ENCODE measurements around the gene RTF1. TPM values are rescaled to one million over a fixed set of nuclear protein-coding genes. Genes with fewer than 3 reads are reported as not detected.

RTF1 gene
- total RNA-seq, 1 donor: 40.5 TPM

- Histone ChIP-seq H3K27me3 (ENCODE audit: insufficient read depth, low read length) (peaks cover 46% of the 10 kb centered on the region), H3K4me1 (ENCODE audit: insufficient read depth, low read length) (peaks cover 31% of the 10 kb centered on the region), H3K4me3 (ENCODE audit: low read length) (no peak overlapping the region), H3K9me3 (ENCODE audit: low read depth, low read length) (no peaks in the 10 kb centered on the region)
These were observed 75.0 kb downstream of the RTF1 start for GRCh38 chr15:41491889-41492288.

GRCh38 chr15:41492597-41493204, 75.8 kb downstream of the RTF1 start:
- Histone ChIP-seq H3K27me3 (ENCODE audit: insufficient read depth, low read length) (peaks cover 54% of the 10 kb centered on the region), H3K4me3 (ENCODE audit: low read length) (peak overlapping the region; percentile 43), H3K9me3 (ENCODE audit: low read depth, low read length) (no peaks in the 10 kb centered on the region), H3K4me1 (ENCODE audit: insufficient read depth, low read length) (peaks cover 31% of the 10 kb centered on the region)

GRCh38 chr15:41493205-41493901, 76.5 kb downstream of the RTF1 start, which contains the start of gene ITPKA:
TSS of gene ITPKA (plus strand) at chr15:41493874. CDS start at chr15:41493928, 54 bp downstream.
- H3K4me1 ChIP-seq (ENCODE audit: insufficient read depth, low read length): peaks cover 31% of the 10 kb centered on the region
- peak within 1 kb of the TSS; percentile 43 for H3K4me3 ChIP-seq (ENCODE audit: low read length)
- peaks cover 60% of the 10 kb centered on the region for H3K27me3 ChIP-seq (ENCODE audit: insufficient read depth, low read length)
- H3K9me3 ChIP-seq (ENCODE audit: low read depth, low read length): no peaks in the 10 kb centered on the region

- H3K4me3 ChIP-seq (ENCODE audit: low read length): peak overlapping the region; percentile 43
- H3K9me3 ChIP-seq (ENCODE audit: low read depth, low read length): no peaks in the 10 kb centered on the region
- peaks cover 65% of the 10 kb centered on the region for H3K27me3 ChIP-seq (ENCODE audit: insufficient read depth, low read length)
- peaks cover 31% of the 10 kb centered on the region for H3K4me1 ChIP-seq (ENCODE audit: insufficient read depth, low read length)
These were observed 77.0 kb downstream of the RTF1 start for GRCh38 chr15:41493902-41494189.

GRCh38 chr15:41494190-41494921, 77.5 kb downstream of the RTF1 start:
- no peaks in the 10 kb centered on the region for H3K9me3 ChIP-seq (ENCODE audit: low read depth, low read length)
- H3K4me1 ChIP-seq (ENCODE audit: insufficient read depth, low read length): peaks cover 31% of the 10 kb centered on the region
- peaks cover 70% of the 10 kb centered on the region for H3K27me3 ChIP-seq (ENCODE audit: insufficient read depth, low read length)
- H3K4me3 ChIP-seq (ENCODE audit: low read length): peak overlapping the region; percentile 43

- H3K27me3 ChIP-seq (ENCODE audit: insufficient read depth, low read length): peaks cover 77% of the 10 kb centered on the region
- H3K4me3 ChIP-seq (ENCODE audit: low read length): no peak overlapping the region
- H3K4me1 ChIP-seq (ENCODE audit: insufficient read depth, low read length): peaks cover 31% of the 10 kb centered on the region
- no peaks in the 10 kb centered on the region for H3K9me3 ChIP-seq (ENCODE audit: low read depth, low read length)
These were observed 78.2 kb downstream of the RTF1 start for GRCh38 chr15:41494922-41495735.

- peaks cover 86% of the 10 kb centered on the region for H3K27me3 ChIP-seq (ENCODE audit: insufficient read depth, low read length)
- H3K4me1 ChIP-seq (ENCODE audit: insufficient read depth, low read length): peaks cover 34% of the 10 kb centered on the region
- H3K4me3 ChIP-seq (ENCODE audit: low read length): no peak overlapping the region
- no peaks in the 10 kb centered on the region for H3K9me3 ChIP-seq (ENCODE audit: low read depth, low read length)
These were observed 79.1 kb downstream of the RTF1 start for GRCh38 chr15:41495736-41496599.

GRCh38 chr15:41498657-41499056, 81.8 kb downstream of the RTF1 start:
- no peaks in the 10 kb centered on the region for H3K9me3 ChIP-seq (ENCODE audit: low read depth, low read length)
- peaks cover 79% of the 10 kb centered on the region for H3K27me3 ChIP-seq (ENCODE audit: insufficient read depth, low read length)
- H3K4me3 ChIP-seq (ENCODE audit: low read length): no peak overlapping the region
- peaks cover 50% of the 10 kb centered on the region for H3K4me1 ChIP-seq (ENCODE audit: insufficient read depth, low read length)

- no peak overlapping the region for H3K4me3 ChIP-seq (ENCODE audit: low read length)
- peaks cover 47% of the 10 kb centered on the region for H3K4me1 ChIP-seq (ENCODE audit: insufficient read depth, low read length)
- H3K9me3 ChIP-seq (ENCODE audit: low read depth, low read length): no peaks in the 10 kb centered on the region
- H3K27me3 ChIP-seq (ENCODE audit: insufficient read depth, low read length): peaks cover 79% of the 10 kb centered on the region
These were observed 82.4 kb downstream of the RTF1 start for GRCh38 chr15:41499109-41499851.

- Histone ChIP-seq H3K9me3 (ENCODE audit: low read depth, low read length) (no peaks in the 10 kb centered on the region), H3K4me3 (ENCODE audit: low read length) (no peak overlapping the region), H3K27me3 (ENCODE audit: insufficient read depth, low read length) (peaks cover 61% of the 10 kb centered on the region), H3K4me1 (ENCODE audit: insufficient read depth, low read length) (peaks cover 29% of the 10 kb centered on the region)
These were observed 84.5 kb downstream of the RTF1 start for GRCh38 chr15:41501191-41501917.

GRCh38 chr15:41501931-41502794, 85.3 kb downstream of the RTF1 start:
- Histone ChIP-seq H3K4me3 (ENCODE audit: low read length) (peak overlapping the region; percentile 4), H3K9me3 (ENCODE audit: low read depth, low read length) (no peaks in the 10 kb centered on the region), H3K4me1 (ENCODE audit: insufficient read depth, low read length) (peaks cover 29% of the 10 kb centered on the region), H3K27me3 (ENCODE audit: insufficient read depth, low read length) (peaks cover 53% of the 10 kb centered on the region)

GRCh38 chr15:41502795-41503668, 86.1 kb downstream of the RTF1 start:
- H3K4me3 ChIP-seq (ENCODE audit: low read length): no peak overlapping the region
- H3K27me3 ChIP-seq (ENCODE audit: insufficient read depth, low read length): peaks cover 46% of the 10 kb centered on the region
- no peaks in the 10 kb centered on the region for H3K9me3 ChIP-seq (ENCODE audit: low read depth, low read length)
- peaks cover 29% of the 10 kb centered on the region for H3K4me1 ChIP-seq (ENCODE audit: insufficient read depth, low read length)
